IMR-90 (cell line): ENCODE measurements around the gene MYBPHL.
A peak's percentile ranks its signal among the peaks of the same experiment; 100 is the strongest.

Experiments used
- CEBPB ChIP-seq: IDR thresholded peaks from 2 replicates; pipeline ENCODE4 v1.6.1; 2012; ENCODE audit warnings: low read depth, low read length, improper control_type of control experiment
- CTCF ChIP-seq: conservative IDR thresholded peaks from 2 replicates; pipeline ENCODE4 v1.5.1; 2012; ENCODE audit warnings: mild to moderate bottlenecking, low read depth, low read length, improper control_type of control experiment
- ELK1 ChIP-seq: fragments of 150-350 bp; IDR thresholded peaks from 2 replicates; pipeline ENCODE4 v1.6.1; 2016; ENCODE audit warnings: low read depth, mild to moderate bottlenecking, low read length, moderate library complexity, borderline replicate concordance
- MAFK ChIP-seq: IDR thresholded peaks from 2 replicates; pipeline ENCODE4 v1.6.1; 2012; ENCODE audit warnings: low read depth, low read length, improper control_type of control experiment
- MAZ ChIP-seq: IDR thresholded peaks from 2 replicates; pipeline ENCODE4 v1.6.1; 2012; ENCODE audit warnings: low read depth, mild to moderate bottlenecking, low read length, improper control_type of control experiment, moderate library complexity, borderline replicate concordance
- MXI1 ChIP-seq: IDR thresholded peaks from 2 replicates; pipeline ENCODE4 v1.6.1; 2012; ENCODE audit warnings: low read depth, mild to moderate bottlenecking, low read length, moderate library complexity, borderline replicate concordance
- NFE2L2 ChIP-seq: fragments of 150-350 bp; IDR thresholded peaks from 2 replicates; pipeline ENCODE4 v1.6.1; 2016; ENCODE audit warnings: low read depth, mild to moderate bottlenecking, low read length
- POLR2A ChIP-seq: IDR thresholded peaks from 2 replicates; pipeline ENCODE4 v1.6.1; 2012; ENCODE audit warnings: mild to moderate bottlenecking, low read depth, low read length
- RAD21 ChIP-seq: IDR thresholded peaks from 2 replicates; pipeline ENCODE4 v1.6.1; 2012; ENCODE audit warnings: low read length, improper control_type of control experiment
- SMC3 ChIP-seq: fragments of 150-350 bp; IDR thresholded peaks from 2 replicates; pipeline ENCODE4 v1.6.1; 2016; ENCODE audit warnings: low read depth, mild to moderate bottlenecking, antibody characterized with exemption, low read length, moderate library complexity
- USF2 ChIP-seq: fragments of 150-350 bp; IDR thresholded peaks from 2 replicates; pipeline ENCODE4 v1.6.1; 2017; ENCODE audit warnings: mild to moderate bottlenecking, antibody characterized with exemption, low read length, low read depth

- TF ChIP-seq CTCF: peak; percentile 99
- TF ChIP-seq RAD21: peak; percentile 89
- no peak for TF ChIP-seq POLR2A
- TF ChIP-seq MAZ: peak; percentile 43; the same call in 1 of the 2 replicates
- TF ChIP-seq USF2: no peak
- peak; percentile 63; the same call in 1 of the 2 replicates for TF ChIP-seq MXI1
- TF ChIP-seq CEBPB: no peak
- TF ChIP-seq MAFK: no peak
- no peak for TF ChIP-seq ELK1
- no peak for TF ChIP-seq NFE2L2
- TF ChIP-seq SMC3: peak; percentile 97
Measured at GRCh38 chr1:109263597-109264378, 43.0 kb downstream of the MYBPHL start.
